ENCODE measurements around the gene NDST1. TPM values are rescaled to one million over a fixed set of nuclear protein-coding genes. Genes with fewer than 3 reads are reported as not detected.
"Not testable (repeated sequence)": the region's sequence is repeated elsewhere in the genome, so short reads cannot be mapped to it uniquely, and the experiment has no call there.

NDST1 gene
- 10 to 100 TPM; 51.9 to 65.6 (median 55.3) TPM for polyA plus RNA-seq (ENCODE audit: insufficient read length in 3 of 3)
- long read RNA-seq, donor 1, partial matches to known transcripts, result 0 of 2 reads
- long read RNA-seq, donor 1, other reads (novel, unspliced or antisense), result 0 of 2 reads
- long read RNA-seq, donor 2, partial matches to known transcripts, result 5 of 6 reads
- long read RNA-seq, donor 2, other reads (novel, unspliced or antisense), result 0 of 6 reads
- long read RNA-seq, donor 3, result 0 reads
- long read RNA-seq, donor 4, partial matches to known transcripts, result 0 of 1 reads
- long read RNA-seq, donor 4, other reads (novel, unspliced or antisense), result 0 of 1 reads
- long read RNA-seq, donor 5, result 0 reads
- long read RNA-seq, donor 6, partial matches to known transcripts, result 0 of 3 reads
- long read RNA-seq, donor 6, other reads (novel, unspliced or antisense), result 0 of 3 reads
- long read RNA-seq, donor 7, partial matches to known transcripts, result 6 of 6 reads
- long read RNA-seq, donor 7, other reads (novel, unspliced or antisense), result 0 of 6 reads
- long read RNA-seq, donor 8, result 0 reads
- long read RNA-seq, donor 9, partial matches to known transcripts, result 5 of 7 reads
- long read RNA-seq, donor 9, other reads (novel, unspliced or antisense), result 0 of 7 reads
- long read RNA-seq, donor 10, partial matches to known transcripts, result 0 of 2 reads
- long read RNA-seq, donor 10, other reads (novel, unspliced or antisense), result 0 of 2 reads
- long read RNA-seq, donor 11, partial matches to known transcripts, result 5 of 6 reads
- long read RNA-seq, donor 11, other reads (novel, unspliced or antisense), result 0 of 6 reads
- long read RNA-seq, donor 12, partial matches to known transcripts, result 5 of 5 reads
- long read RNA-seq, donor 12, other reads (novel, unspliced or antisense), result 0 of 5 reads
- long read RNA-seq, donor 13, result 0 reads
- long read RNA-seq, donor 14, result 0 reads
- long read RNA-seq, donor 15, result 0 reads
- long read RNA-seq, donor 16, partial matches to known transcripts, result 15 of 23 reads
- long read RNA-seq, donor 16, other reads (novel, unspliced or antisense), result 5 of 23 reads

- DNase-seq (ENCODE audit: extremely low read depth in 1 of 11, low read depth in 9 of 11, low spot score in 4 of 11), result no peak
These were observed at the start of gene NDST1 for GRCh38 chr5:150507474-150508276. TSS of gene NDST1 (plus strand) at chr5:150508131. CDS start at chr5:150521255, 13,124 bp downstream.

DNA sequence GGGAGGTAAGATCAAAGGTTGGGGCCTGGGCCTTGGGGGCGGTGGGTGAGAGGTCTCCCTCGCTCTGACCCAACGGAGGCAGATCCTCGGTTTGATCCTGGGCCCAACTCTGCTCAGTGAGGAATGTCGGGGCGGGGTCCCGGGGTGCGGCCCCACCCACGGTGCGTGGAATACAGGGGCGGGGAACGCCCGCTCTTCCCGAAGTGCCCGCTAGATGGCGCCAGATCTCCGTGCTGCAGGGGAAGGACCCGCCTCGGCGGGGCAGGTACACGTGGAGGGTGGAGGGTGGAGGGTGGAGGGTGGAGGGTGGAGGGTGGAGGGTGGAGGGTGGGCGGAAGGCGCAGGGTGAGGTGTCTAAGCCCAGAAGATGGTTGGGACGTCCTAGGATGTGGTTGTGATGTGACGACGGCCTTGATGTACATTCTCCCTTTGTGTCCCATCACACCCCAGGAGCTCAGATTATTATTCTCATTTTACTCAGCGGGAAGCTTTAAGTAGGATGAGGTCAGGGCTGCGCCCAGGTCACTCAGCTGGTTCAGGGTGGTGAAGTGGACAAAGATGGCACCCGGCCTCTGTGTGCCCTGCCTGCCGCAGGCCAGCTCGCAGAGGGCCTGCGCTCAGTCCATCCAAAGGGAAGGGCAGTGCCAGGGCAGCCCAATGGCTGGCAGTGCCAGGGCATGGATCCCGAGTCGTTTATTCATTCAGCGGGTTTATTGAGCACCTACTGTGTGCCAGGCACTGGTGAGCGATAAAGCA is 49.0 kb upstream of the NDST1 start:
- DNase-seq (ENCODE audit: extremely low read depth in 1 of 11, low read depth in 9 of 11, low spot score in 4 of 11), result peak in 4 of 11 donors; percentile 33 to 65 (median 51)

GRCh38 chr5:150460781-150461180 is 47.1 kb upstream of the NDST1 start:
- DNase-seq (ENCODE audit: extremely low read depth in 1 of 11, low read depth in 9 of 11, low spot score in 4 of 11), result no peak

DNA sequence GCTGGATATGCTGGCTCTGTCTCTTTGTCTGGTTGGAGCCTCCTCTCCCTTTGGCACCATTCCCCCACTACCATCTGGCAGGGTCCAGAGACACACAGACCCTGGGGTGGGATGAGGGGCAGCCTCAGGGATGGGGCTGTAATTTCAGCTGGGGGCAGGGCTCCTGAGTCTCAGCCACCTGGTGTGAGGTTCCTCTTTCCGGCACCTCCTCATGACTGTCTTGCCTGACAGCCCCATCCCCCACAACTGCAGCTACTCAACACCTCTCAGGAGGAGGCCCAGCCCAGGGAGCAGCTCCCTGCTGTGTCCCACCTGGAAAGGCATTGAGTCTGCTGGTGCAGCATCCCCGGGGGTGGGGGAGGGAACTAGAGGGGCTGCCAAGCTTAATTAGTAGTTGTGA is 46.7 kb upstream of the NDST1 start:
- DNase-seq (ENCODE audit: extremely low read depth in 1 of 11, low read depth in 9 of 11, low spot score in 4 of 11), result no peak

DNA sequence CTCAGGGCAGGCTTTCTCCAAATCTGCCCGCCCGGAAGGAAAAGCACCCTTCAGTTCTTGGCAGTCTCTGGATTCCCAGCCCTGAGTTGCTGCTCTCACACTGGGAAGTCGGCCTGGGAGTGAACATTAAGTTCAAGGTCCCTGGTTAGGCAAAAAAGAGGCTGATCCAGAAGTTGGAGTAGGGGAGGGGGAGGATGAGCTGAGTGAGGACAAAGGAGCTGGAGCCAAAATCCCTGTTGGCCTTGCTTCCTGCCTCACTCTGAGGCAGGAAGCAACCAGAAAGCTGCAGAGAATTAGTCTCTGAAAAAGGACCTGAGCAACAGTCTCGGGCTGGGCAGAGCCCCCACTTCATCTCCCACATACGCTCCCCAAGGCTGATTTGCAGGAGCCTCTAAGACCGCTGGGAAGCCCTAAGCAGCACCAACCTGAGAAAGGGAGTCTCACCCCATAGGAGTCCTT is 43.3 kb upstream of the NDST1 start:
- DNase-seq (ENCODE audit: extremely low read depth in 1 of 11, low read depth in 9 of 11, low spot score in 4 of 11), result no peak

DNA sequence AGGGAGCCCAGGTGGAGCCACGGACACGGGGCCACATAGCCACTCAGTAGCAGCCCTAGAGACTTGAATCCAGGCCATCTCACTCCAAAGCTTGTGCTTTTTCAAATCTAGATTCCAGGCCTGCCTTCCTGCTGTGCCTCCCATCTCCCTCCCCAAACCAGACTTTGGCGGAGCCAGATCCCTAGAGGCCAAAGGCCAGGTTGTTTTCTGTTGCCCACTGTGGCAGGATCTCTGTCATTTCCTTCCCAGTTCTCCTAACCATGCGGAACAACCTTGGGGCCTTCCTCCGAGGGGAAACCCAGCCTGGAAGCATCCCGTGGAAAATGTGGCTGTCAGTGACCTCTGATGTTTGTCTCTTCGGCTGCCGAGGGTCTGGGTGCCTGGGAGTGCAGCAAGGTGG is 42.0 kb upstream of the NDST1 start:
- no peak for DNase-seq (ENCODE audit: extremely low read depth in 1 of 11, low read depth in 9 of 11, low spot score in 4 of 11)

- DNase-seq (ENCODE audit: extremely low read depth in 1 of 11, low read depth in 9 of 11, low spot score in 4 of 11), result no peak
These were observed 39.7 kb upstream of the NDST1 start for GRCh38 chr5:150468206-150468605.

DNA sequence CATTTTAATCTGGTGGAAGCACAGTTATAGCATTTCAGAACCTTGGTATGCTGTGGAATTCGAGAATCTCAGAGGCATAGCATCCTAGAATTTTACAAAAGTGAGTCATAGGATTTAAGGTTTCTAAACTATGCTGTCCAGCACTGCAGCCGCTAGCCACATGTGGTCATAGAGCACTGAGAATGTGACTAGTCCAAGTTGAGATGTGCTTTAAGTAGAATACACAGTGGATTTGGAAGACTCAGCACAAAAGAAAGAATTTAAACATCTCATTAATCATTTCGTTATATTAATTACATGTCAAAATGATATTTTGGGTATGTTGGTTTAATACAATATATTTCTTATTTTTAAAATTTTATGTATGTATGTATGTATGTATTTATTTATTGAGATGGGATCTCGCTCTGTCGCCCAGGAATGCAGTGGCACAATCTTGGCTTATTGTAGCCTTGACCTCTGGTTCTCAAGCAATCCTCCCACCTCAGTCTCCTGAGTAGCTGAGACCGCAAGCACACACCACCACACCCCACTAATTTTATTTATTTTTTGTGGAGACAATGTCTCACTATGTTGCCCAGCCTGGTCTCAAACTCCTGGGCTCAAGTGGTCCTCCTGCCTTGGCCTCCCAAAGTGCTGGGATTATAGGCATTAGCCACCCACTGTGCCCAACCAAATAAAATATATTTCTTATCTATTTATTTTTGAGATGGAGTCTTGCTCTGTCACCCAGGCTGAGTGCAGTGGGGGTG is 38.0 kb upstream of the NDST1 start:
- no peak for DNase-seq (ENCODE audit: extremely low read depth in 1 of 11, low read depth in 9 of 11, low spot score in 4 of 11)

DNA sequence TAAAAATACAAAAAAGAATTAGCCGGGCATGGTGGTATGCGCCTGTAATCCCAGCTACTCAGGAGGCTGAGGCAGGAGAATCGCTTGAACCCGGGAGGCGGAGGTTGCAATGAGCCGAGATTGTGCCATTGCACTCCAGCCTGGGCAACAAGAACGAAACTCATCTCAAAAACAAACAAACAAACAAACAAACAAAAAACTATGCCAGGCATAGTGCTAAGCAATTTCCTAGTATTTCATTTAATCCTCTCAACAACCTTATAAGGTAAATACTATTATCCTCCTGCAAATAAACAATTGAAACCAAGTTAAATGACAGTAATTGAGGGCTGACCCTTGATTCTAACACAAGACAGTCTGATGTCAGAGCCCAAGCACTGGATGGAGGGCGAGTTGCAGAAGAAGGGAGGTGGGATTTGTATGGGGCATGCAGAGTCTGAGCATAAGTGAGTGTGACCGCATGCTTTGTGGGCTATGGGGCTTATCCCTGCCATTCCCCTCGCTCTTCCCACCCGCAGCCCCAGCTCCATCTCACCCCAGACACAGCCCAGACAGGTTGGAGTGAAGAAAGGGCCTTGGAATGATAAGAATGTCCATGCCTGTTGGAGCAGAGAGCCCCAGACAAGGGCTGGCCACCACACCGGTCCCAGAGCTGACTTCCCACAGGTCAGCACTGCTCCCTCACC is 34.1 kb upstream of the NDST1 start:
- DNase-seq (ENCODE audit: extremely low read depth in 1 of 11, low read depth in 9 of 11, low spot score in 4 of 11), result no peak

DNA sequence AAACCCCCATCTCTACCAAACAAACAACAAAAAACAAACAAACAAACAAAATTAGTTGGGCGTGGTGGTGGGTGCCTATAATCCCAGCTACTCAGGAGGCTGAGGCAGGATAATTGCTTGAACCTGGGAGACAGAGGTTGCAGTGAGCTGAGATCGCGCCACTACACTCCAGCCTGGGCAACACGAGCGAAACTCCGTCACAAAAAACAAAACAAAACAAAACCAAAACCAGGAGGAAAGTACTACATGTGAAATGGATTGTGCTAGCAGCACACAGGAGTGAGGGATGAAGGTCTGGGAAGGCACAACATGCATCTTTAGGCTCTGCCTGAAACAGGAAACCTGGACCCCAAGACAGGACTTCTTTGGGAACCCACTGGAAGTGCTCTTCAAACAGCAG is 31.4 kb upstream of the NDST1 start:
- DNase-seq (ENCODE audit: extremely low read depth in 1 of 11, low read depth in 9 of 11, low spot score in 4 of 11), result not testable (repeated sequence)

- DNase-seq (ENCODE audit: extremely low read depth in 1 of 11, low read depth in 9 of 11, low spot score in 4 of 11), result no peak
These were observed 28.5 kb upstream of the NDST1 start for GRCh38 chr5:150479416-150479815.

GRCh38 chr5:150481708-150481965 is 26.3 kb upstream of the NDST1 start:
- no peak for DNase-seq (ENCODE audit: extremely low read depth in 1 of 11, low read depth in 9 of 11, low spot score in 4 of 11)

DNA sequence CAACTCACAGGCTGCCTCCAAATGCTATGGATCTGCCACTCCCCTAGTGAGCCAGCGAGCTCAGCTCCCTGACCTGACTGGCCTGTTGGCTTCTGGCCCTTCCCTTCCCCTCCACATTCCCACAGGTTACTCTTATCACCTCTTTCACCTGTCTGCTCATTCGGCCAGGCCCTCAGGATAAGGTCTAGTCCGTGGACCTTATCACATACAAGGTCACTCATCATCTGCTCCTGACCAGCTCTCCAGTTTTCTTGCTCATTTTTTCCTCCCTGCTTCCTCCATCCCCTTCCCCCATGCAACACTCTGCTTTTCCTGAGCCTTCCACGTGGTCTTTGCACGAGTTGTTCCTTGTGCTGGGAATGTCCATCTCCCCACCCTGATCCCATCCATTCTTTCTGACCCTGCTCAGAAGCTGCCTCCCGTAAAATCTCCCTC is 25.9 kb upstream of the NDST1 start:
- no peak for DNase-seq (ENCODE audit: extremely low read depth in 1 of 11, low read depth in 9 of 11, low spot score in 4 of 11)

GRCh38 chr5:150484964-150485692 is 22.8 kb upstream of the NDST1 start:
- no peak for DNase-seq (ENCODE audit: extremely low read depth in 1 of 11, low read depth in 9 of 11, low spot score in 4 of 11)

DNA sequence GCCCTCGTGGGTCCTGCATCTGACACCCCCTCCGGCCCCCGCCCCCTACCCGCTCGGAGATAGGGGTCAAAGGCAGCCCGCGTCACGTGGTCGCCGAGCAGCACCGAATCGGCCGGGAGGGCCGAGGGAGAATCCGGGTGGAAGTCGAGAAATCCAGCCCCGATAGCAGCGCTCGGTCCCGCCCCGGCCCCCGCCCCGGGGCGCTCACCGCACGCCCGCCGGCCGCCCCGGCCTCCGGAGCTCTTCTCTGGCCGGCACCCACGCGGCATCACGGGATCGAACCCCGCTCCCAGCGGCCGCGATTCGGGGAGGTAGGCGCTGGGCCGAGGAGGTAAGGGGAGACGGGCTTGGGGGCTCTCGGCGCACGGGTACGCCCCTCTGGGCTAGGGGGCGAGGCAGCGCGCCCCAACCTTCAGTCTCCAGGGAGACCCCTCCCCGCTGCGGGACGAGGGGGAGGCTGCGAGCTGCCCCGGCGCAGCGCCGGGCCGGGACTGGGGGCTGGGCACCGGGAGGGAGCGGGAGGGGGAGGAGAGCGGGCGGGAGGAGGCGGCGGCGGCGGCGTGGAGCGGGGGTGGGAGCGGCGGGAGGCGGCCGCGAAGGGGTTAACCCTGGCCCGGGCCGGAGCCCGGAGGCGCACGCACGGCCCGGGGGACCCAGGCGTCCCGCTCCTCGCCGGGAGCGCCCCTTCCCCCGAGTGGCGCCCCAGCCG is 22.1 kb upstream of the NDST1 start:
- DNase-seq (ENCODE audit: extremely low read depth in 1 of 11, low read depth in 9 of 11, low spot score in 4 of 11), result peak in 1 of 11 donors; percentile 44
